SU-DHL-6 (cell line): ENCODE results near the gene CLDN25.

ENCODE experiments used
- CTCF ChIP-seq: fragments of 200-600 bp; sonication (generic); IDR thresholded peaks from one replicate; pipeline ENCODE4 v1.5.1; 2017; ENCODE audit warnings: antibody characterized with exemption, mild to moderate bottlenecking, low read length, moderate library complexity; ENCODE audit not compliant: insufficient read depth, poor library complexity, severe bottlenecking
- EZH2phosphoT487 ChIP-seq: fragments of 200-600 bp; sonication (generic), shearing (Covaris generic); conservative IDR thresholded peaks from 2 replicates; pipeline ENCODE4 v1.6.1; 2018; ENCODE audit warnings: mild to moderate bottlenecking, antibody characterized with exemption, low read length, moderate library complexity, mixed read lengths

GRCh38 chr11:113732092-113732491 lies 47.5 kb upstream of the CLDN25 start:
- TF ChIP-seq CTCF (no peak), EZH2phosphoT487 (no peak)
